DMS53 treated with DMSO at 0.1 percent for 48 hours (cell line): Measurements from ENCODE around the gene SERPINA10.
"Not testable (repeated sequence)": the region's sequence is repeated elsewhere in the genome, so short reads cannot be mapped to it uniquely, and the experiment has no call there.

Experiments used
- DNase-seq: peaks from one replicate; lab custom pipeline; 2025; ENCODE audit not compliant: unreplicated experiment; lab: John Stamatoyannopoulos, UW

SERPINA10 gene

DNA sequence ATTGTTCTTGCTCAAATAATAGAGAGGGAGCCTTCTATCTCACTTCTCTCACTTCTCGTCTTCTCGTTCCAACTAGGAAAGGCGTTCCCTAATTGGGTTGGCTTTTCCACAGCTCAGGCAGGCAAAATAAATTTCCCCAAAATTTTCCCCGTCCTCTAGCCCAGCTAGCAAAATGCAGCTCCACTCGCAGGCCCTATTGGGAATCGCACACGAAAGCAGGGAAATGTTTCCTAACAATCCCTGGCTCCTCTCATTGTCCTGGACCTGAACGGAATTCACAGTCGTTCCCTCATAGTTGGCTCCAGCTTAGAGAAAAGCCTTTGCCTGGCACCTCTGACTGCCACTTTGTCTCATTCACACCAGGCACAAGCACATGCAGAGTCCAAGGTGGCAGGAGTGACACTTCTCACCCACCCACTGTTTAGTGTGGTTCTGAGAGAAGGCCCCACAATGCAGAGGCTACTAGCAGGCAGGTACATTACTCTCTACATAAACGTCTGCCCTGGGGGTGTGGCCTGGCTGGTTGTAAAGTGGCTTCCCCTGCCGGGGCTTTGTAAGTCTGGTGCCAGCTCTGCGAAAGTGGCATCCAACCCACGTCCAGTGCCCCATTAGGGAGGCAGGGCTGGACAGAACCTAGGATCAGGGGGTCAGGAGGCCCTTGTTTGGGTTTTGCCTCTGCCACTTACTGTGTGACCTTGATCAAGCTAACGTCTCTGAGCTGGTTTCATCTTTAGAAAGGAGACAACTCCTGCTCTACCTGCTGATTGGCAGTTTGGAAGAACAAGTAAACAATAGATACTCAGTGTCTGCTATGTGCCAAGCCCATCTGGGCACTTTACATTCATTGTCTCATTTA is 4.2 kb downstream of the SERPINA10 start:
- no peak for DNase-seq

DNA sequence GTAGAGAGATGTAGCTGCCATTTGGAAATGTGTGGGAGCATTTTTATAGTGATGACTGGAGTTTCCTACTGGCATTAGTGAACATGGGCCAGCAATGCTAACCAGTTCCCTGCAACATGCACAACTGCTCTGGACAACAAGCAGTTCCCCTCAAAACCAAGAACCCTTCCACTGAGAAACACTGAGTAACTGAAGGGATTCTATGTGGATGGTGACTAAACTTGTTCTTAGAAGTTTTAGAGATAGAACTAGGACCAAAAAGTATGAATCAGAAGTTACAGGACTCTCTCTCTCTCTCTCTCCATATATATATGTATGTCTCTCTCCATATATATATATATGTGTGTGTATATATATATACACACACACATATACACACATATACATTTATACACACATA is 7.9 kb downstream of the SERPINA10 start:
- DNase-seq, result no peak

DNA sequence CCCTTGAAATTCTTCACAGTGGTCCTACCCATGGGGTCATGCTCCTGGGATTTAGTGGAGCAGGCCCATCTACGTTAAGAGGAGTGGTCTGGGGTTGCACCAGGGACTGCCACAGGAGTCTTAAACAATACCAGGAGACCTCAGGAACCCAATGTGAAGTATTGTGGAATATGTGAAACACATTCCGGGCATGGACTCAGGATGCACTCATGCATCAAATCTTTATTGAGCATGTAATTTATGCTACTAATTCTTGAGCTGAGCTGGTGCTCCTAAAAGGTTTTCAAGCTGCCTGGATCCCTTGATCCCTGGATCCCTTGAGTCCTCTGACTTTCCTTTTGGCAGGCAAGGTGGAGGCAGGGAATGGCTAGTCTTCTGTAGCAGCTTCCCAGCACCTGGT is 8.8 kb downstream of the SERPINA10 start:
- no peak for DNase-seq

DNA sequence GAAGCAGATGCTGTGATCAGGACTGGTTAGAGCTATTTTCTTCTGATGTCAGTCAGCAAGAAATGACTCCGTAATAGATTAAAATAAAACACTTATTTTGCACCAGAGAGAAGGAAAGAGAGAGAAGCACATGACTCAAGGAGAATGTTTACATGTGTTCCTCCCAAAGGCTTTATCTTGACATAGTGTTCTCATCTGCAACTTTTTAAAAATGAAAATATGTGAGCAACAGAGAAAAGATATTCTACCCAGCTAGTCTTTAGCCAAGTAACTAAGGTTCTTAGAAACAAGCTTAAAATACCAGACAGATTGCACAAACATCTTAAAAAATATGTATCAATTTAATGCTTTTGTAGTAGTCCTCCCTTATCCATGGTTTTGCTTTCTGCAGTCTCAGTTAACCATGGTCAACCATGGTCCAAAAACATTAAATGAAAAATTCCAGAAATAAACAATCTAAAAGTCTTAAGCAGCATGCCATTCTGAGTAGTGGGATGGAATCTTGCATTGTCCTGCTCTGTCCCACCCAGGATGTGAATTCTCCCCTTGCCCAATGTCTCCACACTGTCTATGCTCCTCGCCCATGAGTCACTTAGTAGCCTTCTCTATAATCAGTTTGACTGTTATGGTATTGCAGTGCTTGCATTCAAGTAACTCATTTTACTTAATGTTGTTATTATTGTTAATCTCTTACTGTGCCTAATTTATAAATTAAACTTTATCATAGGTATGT is 9.9 kb downstream of the SERPINA10 start:
- DNase-seq, result no peak

DNA sequence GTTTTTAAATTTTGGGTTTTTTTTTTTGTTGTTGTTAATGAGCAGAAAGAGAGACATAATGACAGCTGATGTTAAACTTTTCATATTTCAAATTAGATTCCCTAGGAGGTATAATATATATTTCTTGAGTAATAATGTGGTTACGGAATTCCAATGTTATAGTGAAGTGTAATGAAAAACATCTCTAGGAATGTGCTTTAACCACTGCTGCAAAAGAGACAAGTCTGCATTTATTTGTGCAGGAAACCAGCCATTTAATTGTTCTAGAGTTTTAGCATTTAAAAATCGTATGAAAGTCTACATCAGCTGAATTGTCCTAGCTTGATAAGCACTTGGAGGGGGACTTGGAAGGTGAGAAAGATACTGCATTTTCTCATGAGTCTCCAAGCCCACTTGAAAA is 14.3 kb downstream of the SERPINA10 start:
- DNase-seq, result no peak

GRCh38 chr14:94276898-94277561 is 16.0 kb downstream of the SERPINA10 start:
- not testable (repeated sequence) for DNase-seq

DNA sequence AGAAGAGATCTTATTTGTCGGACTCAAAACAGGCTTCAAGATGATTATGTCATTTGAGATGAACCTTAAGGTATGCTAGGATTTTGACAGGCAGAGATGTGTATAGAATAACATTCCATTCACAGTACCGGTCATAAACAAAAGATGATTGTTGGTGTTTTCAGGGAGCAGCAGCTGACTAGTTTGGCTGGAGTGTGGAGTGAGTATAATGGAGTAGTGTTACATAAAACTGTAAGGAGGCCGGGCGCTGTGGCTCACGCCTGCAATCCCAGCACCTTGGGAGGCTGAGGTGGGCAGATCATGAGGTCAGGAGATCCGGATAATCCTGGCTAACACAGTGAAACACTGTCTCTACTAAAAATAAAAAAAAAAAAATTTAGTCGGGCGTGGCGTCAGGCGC is 23.9 kb downstream of the SERPINA10 start:
- DNase-seq, result no peak

- not testable (repeated sequence) for DNase-seq
Observed at GRCh38 chr14:94268582-94268981, 24.5 kb downstream of the SERPINA10 start.

- DNase-seq, result no peak
Observed at GRCh38 chr14:94267352-94267751, 25.7 kb downstream of the SERPINA10 start.

GRCh38 chr14:94264195-94264594 is 28.9 kb downstream of the SERPINA10 start:
- DNase-seq, result not testable (repeated sequence)

DNA sequence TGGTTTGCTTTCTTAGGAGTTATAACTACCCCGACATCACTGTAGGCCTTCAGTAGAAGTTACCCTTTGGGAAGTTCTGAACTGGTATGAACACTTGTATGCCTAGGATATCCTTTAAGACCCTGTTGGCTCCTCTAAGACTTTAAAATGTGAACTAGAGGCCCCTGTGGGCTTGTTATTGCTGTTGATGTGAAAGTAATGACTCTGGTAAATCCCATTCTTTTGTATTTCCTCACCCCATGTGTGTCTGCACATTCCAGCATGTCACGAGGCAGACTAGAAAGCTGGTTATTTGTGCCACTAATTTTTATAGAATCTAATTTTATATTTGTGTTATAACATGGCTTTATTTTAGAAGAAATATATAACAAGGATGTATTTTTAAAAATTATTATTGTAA is 48.9 kb downstream of the SERPINA10 start:
- no peak for DNase-seq

- no peak for DNase-seq
Observed at GRCh38 chr14:94239406-94239805, 53.7 kb downstream of the SERPINA10 start.

DNA sequence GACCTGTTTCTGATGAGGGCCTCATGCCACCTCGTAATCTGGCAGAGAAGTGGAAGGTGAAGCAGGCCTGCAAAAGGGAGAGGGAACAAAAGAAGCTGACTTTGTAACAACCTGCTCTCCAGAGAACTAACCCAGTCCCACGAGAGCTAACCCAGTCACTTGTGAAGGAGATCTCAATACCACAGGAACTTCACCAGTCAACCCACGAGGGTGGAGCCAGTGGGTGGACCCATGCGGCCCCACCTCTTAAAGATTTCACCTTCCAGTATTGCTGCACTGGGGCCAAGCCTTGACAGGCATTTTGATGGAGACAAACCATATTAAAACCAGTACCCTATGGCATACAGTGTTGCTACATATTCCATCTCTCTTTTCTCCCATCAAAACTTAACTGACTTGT is 55.1 kb downstream of the SERPINA10 start:
- no peak for DNase-seq

GRCh38 chr14:94237046-94237445 is 56.0 kb downstream of the SERPINA10 start:
- no peak for DNase-seq
